BE2C (cell line): ENCODE results near the gene EIF1AD.

ENCODE experiments used
- DNase-seq: peaks from one replicate; pipeline ENCODE4 v3.0.0-alpha.2; 2020
- H3K27me3 ChIP-seq: fragments of 250-450 bp; sonication (Bioruptor Pico); 2 replicates; pipeline ENCODE4 v1.5.1; 2020; ENCODE audit warnings: mild to moderate bottlenecking
- H3K36me3 ChIP-seq: fragments of 250-450 bp; sonication (Bioruptor Pico); 2 replicates; pipeline ENCODE4 v1.5.1; 2020; ENCODE audit warnings: mild to moderate bottlenecking
- H3K4me1 ChIP-seq: fragments of 250-450 bp; sonication (Bioruptor Pico); 2 replicates; pipeline ENCODE4 v1.5.1; 2020
- H3K4me3 ChIP-seq: 2 replicates; pipeline ENCODE4 v1.5.1; 2011; ENCODE audit warnings: low read depth, low read length
- H3K9me3 ChIP-seq: fragments of 250-450 bp; sonication (Bioruptor Pico); 2 replicates; pipeline ENCODE4 v1.5.1; 2020
- TF ChIP-seq, protein P1 (sequence below): IDR thresholded peaks from 2 replicates; pipeline ENCODE4 v1.5.1; 2012; ENCODE audit warnings: mild to moderate bottlenecking, low read depth, low read length

The EIF1AD gene

DNA sequence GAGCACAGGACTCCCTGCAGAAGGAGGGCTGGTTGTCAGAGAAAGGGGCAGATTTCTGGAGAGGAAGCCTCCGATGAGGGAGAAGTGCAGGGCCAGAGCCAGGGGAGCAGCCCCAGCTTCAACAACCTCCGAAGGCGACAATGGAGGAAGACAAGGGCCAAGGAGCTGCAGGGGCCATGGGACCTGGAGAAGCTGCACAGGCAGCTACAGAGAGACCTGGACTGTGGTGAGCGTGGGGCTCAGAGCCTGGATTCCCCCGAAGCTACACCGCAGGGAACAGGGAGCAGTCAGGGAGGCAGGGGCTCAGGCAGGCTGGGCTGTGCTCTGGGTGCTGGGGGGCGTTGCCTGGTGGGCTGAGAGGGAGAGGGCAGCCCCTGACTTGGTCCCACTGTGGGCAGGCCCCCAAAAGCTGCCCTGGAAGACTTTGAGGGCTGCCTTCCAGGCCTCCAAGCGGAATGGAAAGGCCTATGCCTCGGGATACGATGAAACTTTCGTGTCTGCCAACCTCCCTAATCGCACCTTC lies 54.3 kb downstream of the EIF1AD start:
- Histone ChIP-seq H3K4me1 (no peaks in the 10 kb centered on the region), H3K27me3 (no peaks in the 10 kb centered on the region; the same call in 1 of the 2 replicates), H3K4me3 (no peak overlapping the region), H3K36me3 (no peaks in the 10 kb centered on the region), H3K9me3 (no peaks in the 10 kb centered on the region)
- TF ChIP-seq, protein P1, sequence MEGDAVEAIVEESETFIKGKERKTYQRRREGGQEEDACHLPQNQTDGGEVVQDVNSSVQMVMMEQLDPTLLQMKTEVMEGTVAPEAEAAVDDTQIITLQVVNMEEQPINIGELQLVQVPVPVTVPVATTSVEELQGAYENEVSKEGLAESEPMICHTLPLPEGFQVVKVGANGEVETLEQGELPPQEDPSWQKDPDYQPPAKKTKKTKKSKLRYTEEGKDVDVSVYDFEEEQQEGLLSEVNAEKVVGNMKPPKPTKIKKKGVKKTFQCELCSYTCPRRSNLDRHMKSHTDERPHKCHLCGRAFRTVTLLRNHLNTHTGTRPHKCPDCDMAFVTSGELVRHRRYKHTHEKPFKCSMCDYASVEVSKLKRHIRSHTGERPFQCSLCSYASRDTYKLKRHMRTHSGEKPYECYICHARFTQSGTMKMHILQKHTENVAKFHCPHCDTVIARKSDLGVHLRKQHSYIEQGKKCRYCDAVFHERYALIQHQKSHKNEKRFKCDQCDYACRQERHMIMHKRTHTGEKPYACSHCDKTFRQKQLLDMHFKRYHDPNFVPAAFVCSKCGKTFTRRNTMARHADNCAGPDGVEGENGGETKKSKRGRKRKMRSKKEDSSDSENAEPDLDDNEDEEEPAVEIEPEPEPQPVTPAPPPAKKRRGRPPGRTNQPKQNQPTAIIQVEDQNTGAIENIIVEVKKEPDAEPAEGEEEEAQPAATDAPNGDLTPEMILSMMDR: no peak
- no peak for DNase-seq

DNA sequence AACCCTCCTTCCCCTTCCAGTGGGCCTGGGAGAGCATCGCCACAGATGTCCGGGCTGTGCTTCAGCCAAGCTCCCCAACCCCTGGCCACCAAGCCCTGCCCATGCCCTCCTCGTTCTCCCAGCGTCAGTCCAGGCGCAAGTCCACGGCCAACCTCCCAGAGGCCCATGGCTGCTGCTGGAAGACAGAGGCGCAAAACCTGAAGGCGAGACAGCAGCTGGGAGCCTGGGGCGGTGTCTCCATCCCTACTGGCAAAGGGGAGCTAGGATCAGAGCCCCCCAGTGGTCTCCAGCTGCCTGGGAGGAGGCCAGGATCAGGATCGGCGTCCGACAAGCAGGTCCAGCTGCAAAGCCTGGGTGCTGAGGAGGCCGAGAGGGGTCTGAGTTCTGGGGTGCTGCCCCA lies 54.8 kb downstream of the EIF1AD start:
- no peak for DNase-seq
- no peak overlapping the region for H3K4me3 ChIP-seq
- no peaks in the 10 kb centered on the region for H3K4me1 ChIP-seq
- H3K9me3 ChIP-seq: no peaks in the 10 kb centered on the region
- H3K36me3 ChIP-seq: no peaks in the 10 kb centered on the region
- H3K27me3 ChIP-seq: no peaks in the 10 kb centered on the region; the same call in 1 of the 2 replicates
- TF ChIP-seq, protein P1: no peak

DNA sequence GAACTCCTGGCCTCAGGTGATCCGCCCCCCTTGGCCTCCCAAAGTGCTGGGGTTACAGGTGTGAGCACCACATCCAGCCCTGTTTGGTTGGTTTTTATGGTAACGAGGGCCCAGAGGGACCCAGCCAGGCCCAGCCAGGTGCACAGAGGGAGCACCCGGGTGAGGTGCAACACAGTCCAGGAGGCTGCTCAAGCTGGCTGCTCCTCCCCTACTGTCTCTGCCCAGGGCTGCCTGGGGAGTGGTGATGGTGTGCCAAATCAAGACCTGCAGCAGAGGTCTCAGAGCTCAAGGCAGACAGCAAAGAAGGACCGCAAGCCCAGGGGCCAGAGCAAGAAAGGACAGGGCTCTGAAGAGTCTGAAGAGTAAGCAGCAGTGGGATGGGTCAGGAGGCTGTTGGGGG lies 55.3 kb downstream of the EIF1AD start:
- Histone ChIP-seq H3K36me3 (no peaks in the 10 kb centered on the region), H3K27me3 (no peaks in the 10 kb centered on the region), H3K4me3 (no peak overlapping the region), H3K9me3 (no peaks in the 10 kb centered on the region), H3K4me1 (no peaks in the 10 kb centered on the region)
- no peak for DNase-seq
- TF ChIP-seq, protein P1: no peak
